Islet precursor cell (in vitro differentiated cells): ENCODE data around the gene SEC14L6.
A peak's percentile ranks its signal among the peaks of the same experiment; 100 is the strongest.
"Not testable (repeated sequence)": the region's sequence is repeated elsewhere in the genome, so short reads cannot be mapped to it uniquely, and the experiment has no call there.

Experiments
- DNase-seq: peaks from one replicate; pipeline ENCODE4 v3.0.0-alpha.2; 2018

The SEC14L6 gene

GRCh38 chr22:30546616-30547015 lies at the start of gene SEC14L6:
TSS of gene SEC14L6 (minus strand) at chr22:30546741. CDS start at chr22:30546682, 59 bp downstream.
- DNase-seq: no peak

GRCh38 chr22:30596199-30596598 lies 49.7 kb upstream of the SEC14L6 start:
- DNase-seq: no peak

GRCh38 chr22:30592360-30592713 lies 45.8 kb upstream of the SEC14L6 start:
- not testable (repeated sequence) for DNase-seq

GRCh38 chr22:30591588-30592359 lies 45.2 kb upstream of the SEC14L6 start, which contains the start of gene PES1:
TSS of gene PES1 (minus strand) at chr22:30591910. CDS start at chr22:30591833, 77 bp downstream.
- peak; percentile 97 for DNase-seq

- no peak for DNase-seq
Measured at GRCh38 chr22:30591191-30591587, 44.6 kb upstream of the SEC14L6 start.

DNA sequence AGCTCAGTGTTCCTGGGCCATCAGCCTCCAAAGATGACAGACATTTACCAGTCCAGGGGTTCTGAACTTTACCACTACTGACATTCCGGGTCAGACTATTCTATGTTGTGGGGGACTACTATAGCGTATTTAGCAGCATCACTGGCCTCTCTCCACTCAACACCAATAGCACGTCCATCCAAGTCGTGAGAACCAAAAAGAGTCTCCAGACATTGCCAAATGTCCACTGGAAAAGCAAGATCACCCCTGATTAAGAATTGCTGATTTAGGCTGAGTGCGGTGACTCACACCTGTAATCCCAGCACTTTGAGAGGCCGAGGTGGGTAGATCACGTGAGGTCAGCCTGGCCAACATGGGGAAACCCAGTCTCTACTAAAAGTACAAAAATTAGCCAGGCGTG lies 39.9 kb upstream of the SEC14L6 start:
- no peak for DNase-seq

GRCh38 chr22:30584441-30584840 lies 37.9 kb upstream of the SEC14L6 start:
- no peak for DNase-seq

- no peak for DNase-seq
Measured at GRCh38 chr22:30582788-30583545, 36.4 kb upstream of the SEC14L6 start.

DNA sequence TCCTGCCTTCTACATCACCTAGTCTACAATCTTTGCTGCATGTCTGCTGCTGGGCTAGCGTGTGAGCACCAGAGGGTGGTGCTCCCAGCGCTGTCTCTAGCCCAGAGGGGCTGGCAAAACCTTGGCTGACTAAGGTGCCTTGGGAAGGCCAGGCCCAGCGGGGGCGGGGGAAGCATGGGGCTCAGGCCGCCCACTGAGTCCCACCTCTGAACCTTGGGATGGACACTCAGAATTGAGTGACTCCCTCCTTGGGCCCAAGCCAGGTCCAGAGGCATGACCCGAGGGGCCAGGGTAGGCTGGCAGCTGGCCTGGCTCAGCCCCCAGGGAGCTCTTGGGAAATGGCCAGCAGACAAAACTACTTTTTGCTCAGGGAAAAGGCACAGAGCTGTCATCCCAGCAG lies 35.5 kb upstream of the SEC14L6 start:
- no peak for DNase-seq

GRCh38 chr22:30580896-30581295 lies 34.4 kb upstream of the SEC14L6 start:
- no peak for DNase-seq

DNA sequence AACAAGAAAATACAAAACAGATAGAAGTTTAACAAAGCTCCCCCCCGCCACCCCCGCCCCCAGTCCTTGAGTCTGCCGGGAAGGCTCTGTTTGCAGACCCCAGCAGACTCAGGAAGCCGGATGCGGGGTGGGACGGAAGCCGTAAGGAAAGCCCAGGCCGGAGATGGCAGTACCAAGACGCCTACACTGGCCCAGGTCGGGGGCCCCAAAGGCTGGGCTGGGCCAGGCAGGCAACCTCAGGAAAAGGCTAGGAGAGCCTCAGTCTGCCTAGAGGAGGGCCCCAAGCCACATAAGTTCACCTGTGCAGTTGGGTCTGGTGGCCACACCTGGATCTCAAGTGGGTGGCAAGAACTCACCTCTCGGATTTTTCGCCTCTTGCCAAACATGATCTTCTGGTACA lies 31.9 kb upstream of the SEC14L6 start:
- no peak for DNase-seq

GRCh38 chr22:30575859-30576258 lies 29.3 kb upstream of the SEC14L6 start:
- no peak for DNase-seq

DNA sequence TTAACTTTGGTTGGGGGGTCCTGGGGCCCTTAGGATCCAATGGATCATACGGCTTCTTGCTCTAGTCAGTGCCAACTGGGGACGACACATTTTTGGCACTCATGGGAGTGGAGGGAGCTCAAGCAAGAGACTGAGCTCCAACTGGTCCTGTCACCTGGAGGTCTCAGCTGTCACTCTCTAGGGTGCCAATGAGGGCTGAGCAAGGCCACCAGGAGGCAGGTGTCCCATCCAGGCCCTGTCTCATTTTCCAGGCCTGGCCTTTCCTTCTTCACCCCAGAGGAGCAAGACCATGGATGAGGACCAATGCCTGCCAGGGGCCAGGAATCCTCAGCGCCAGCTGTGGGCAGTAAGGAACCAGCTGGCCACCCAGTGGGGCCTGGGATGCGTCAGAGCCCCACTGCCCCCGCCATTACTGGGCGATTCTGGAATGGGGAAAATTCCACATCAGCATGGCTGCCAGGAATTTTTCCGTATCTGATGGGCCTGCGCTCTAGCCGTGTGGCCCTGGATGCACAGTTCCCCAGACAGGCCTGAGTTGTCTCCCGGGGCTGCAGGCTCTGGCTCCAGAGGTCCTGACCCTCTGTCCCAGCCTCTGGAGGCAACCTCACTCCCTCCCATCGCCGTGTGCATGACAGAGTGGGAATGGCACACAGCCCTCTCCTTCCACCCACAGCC lies 28.6 kb upstream of the SEC14L6 start:
- no peak for DNase-seq

GRCh38 chr22:30574095-30574981 lies 27.8 kb upstream of the SEC14L6 start, which contains the start of gene GAL3ST1:
TSS of gene GAL3ST1 (minus strand) at chr22:30574665. CDS start at chr22:30557392, 17,273 bp downstream.
- DNase-seq: no peak

- DNase-seq: no peak
Measured at GRCh38 chr22:30573594-30574094, 27.1 kb upstream of the SEC14L6 start.

GRCh38 chr22:30572840-30573593 lies 26.5 kb upstream of the SEC14L6 start:
- no peak for DNase-seq

- no peak for DNase-seq
Measured at GRCh38 chr22:30572210-30572609, 25.7 kb upstream of the SEC14L6 start.

GRCh38 chr22:30569674-30570202 lies 23.2 kb upstream of the SEC14L6 start:
- DNase-seq: no peak

DNA sequence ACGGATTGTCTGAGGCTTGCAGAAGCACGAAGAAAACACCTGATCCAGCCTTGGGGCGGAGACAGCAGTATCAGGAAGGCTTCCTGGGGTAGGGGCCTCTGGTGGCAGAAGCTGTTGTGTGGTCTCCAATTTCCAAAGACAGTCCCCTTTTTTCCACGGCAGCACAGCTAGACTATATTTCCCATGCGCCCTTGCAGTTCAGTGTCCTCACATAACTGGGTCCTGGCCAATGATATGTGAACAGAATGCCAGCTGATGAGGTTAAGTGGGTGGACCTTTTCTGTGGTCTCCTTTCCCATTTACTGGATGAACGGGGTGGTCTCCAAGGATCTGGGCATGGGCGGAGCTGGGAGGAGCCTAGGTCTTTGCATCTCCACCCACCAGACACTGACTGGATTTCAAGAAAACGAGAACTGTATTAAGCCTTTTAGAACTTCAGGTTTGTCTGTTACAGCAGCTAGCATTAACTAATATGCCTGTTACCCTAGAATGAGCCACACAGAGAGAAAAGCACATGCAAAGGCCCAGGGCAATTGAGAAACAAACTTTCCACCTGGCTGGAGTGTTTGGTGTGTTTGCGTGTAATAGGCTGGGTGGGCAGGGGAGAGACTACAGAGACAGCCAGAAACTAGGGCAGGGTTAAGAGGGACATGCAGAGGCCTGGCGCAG lies 21.7 kb upstream of the SEC14L6 start:
- DNase-seq: no peak

- not testable (repeated sequence) for DNase-seq
Measured at GRCh38 chr22:30567277-30567676, 20.7 kb upstream of the SEC14L6 start.

GRCh38 chr22:30566125-30566524 lies 19.6 kb upstream of the SEC14L6 start:
- no peak for DNase-seq
